Gastrocnemius medialis (tissue), 4 donors: ENCODE measurements around the gene CAPG.

Experiments
- POLR2A ChIP-seq, 2 donors: fragments of 450-650 bp; IDR thresholded peaks; one replicate each; pipeline ENCODE4 v1.6.1; 2017; ENCODE audit warnings: antibody characterized with exemption in 2 of 2, mild to moderate bottlenecking in 2 of 2, moderate library complexity in 2 of 2
- TF ChIP-seq, protein P1 (sequence below), 5 experiments: fragments of 450-650 bp in 3 of 5; fragments of 200-600 bp in 2 of 5; sonication (generic) in 2 of 5; IDR thresholded peaks in 4 of 5; conservative IDR thresholded peaks in 1 of 5; 1 replicate in 4 of 5; 2 replicates in 1 of 5; pipeline ENCODE4 v1.5.1; 2016 to 2019; ENCODE audit warnings: antibody characterized with exemption in 5 of 5, mild to moderate bottlenecking in 3 of 5, moderate library complexity in 3 of 5

DNA sequence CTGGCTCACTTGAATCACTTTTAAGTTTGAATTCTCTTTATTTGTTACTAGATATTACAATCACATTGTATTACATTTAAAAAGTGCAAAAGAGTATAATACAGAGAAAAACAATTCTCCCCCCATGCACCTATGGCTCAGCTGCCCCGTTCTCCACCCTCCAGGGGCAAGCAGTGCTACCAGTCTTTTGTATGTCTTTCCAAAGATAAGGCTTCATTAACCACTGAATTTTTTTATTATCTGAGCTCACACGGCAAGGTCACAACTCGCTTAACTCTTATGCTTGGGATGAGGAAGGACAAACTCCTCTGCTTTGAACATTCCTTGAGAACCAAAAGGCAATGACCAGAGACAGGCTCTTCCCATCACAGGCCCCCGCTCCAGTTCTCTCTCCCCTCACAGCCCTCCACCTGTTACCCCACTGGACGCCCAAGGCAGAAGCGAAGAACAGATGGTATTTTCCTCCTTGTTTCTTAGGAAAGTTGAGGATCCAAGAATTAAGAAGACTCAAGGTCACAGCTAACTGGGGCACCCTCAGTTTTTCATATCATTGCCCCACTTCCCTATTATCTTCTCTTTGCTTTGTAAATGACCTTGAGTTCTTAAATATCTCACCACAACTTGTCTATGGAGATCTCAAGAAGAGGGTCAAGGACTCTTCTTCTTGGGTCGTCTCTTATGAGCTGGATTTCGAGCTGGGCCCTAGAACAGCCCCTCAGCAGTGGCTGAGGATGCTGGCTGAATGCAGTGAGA lies 38.5 kb upstream of the CAPG start:
- TF ChIP-seq, protein P1, sequence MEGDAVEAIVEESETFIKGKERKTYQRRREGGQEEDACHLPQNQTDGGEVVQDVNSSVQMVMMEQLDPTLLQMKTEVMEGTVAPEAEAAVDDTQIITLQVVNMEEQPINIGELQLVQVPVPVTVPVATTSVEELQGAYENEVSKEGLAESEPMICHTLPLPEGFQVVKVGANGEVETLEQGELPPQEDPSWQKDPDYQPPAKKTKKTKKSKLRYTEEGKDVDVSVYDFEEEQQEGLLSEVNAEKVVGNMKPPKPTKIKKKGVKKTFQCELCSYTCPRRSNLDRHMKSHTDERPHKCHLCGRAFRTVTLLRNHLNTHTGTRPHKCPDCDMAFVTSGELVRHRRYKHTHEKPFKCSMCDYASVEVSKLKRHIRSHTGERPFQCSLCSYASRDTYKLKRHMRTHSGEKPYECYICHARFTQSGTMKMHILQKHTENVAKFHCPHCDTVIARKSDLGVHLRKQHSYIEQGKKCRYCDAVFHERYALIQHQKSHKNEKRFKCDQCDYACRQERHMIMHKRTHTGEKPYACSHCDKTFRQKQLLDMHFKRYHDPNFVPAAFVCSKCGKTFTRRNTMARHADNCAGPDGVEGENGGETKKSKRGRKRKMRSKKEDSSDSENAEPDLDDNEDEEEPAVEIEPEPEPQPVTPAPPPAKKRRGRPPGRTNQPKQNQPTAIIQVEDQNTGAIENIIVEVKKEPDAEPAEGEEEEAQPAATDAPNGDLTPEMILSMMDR (IDR thresholded peaks at IDR 0.05 in 4 of 5, conservative IDR thresholded peaks at IDR 0.05 in 1 of 5), result no peak
- TF ChIP-seq POLR2A (IDR thresholded peaks at IDR 0.05), result no peak
